ENCODE data around the gene CFAP97D1.

GRCh38 chr17:43780135-43780534 is at the start of gene CFAP97D1:
- TF ChIP-seq EZH2 (IDR thresholded peaks at IDR 0.05; ENCODE audit: insufficient read depth, poor library complexity, severe bottlenecking) (no peak), EZH2phosphoT487 (IDR thresholded peaks at IDR 0.05; ENCODE audit: insufficient read depth, low read depth) (no peak)

Data from GM23248 (cell line).